Activated CD4-positive, CD25-positive, alpha-beta regulatory T cell treated with anti-CD3 and anti-CD28 coated beads, Interleukin-2, amount 50 U/mL, for 16 hours (primary cell): Measurements from ENCODE around the gene CNOT4.

Experiments
- DNase-seq: peaks from one replicate; pipeline ENCODE4 v3.0.0-alpha.2; 2020; ENCODE audit warnings: low read depth, low spot score

The CNOT4 gene

DNA sequence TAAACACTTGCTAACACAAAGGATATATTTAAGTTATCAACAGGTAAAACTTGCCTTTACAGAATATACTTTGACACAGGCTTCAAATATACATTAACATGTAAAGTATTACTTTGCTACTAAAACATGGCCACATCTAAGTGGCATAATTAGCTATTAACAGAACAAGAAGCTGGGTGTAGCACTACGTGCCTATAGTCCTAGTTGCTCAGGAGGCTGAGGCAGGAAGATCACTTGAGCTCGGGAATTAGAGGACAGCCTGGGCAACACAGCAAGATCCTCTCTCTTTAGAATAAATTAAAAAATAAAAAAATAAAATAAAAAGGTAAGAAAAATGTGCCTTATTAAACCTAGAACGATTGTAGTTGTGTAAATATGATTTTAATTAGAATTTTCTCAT, 106.6 kb downstream of the CNOT4 start:
- DNase-seq: no peak

DNA sequence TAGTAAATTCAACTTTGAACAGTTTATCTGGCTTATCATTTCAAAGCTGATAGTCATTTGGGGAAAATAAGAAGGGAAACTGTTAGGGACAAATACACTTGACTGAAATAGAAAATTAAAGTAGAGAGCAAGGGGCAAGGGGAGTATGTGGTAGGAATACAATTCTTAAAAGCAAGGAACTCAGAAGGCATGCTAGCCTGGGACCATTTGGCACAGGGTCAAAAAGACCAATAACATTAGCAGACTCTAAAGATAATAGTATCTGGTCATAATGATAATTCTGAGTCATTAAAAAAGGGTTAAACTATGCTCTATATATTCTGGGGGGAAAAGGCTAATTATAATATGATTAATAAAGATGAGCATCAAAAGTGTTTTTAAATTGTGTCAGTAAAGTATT, 112.2 kb downstream of the CNOT4 start:
- DNase-seq: no peak

DNA sequence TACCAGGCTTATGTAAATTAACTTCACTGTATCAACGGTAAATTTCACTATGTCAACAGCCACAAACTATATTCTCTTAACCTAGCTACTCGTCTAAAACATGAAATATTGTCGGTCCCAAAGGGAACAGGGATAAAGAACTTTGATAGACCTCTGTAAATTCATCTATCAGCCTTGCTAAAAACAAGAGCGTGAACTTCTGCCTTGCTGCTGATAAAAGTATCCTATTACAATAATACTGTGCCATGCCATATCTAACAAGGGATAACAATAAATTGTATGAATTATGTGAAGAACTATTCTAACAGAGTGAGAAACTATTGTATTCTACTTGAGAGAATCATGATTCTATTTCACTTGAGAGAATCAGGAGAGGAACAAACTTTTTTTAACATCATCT, 117.2 kb downstream of the CNOT4 start:
- DNase-seq: no peak

DNA sequence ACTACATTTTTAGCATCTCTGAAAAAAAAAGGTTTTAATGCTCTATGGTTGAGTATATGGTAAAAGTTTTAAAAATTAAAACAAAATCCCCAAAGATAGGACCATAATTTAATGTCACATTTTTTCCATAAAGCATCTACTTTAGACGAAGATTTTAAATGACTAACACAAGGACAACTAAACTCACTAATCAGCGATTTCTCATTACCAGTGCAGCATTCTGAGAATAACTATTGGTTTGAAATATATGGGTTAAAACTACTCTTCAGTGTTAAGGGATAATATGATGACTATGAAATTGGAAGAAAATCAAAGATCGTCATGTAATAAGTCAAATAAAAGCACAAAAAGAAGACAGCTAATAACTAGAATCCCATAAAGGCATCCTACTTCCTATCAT, 118.4 kb downstream of the CNOT4 start:
- no peak for DNase-seq

DNA sequence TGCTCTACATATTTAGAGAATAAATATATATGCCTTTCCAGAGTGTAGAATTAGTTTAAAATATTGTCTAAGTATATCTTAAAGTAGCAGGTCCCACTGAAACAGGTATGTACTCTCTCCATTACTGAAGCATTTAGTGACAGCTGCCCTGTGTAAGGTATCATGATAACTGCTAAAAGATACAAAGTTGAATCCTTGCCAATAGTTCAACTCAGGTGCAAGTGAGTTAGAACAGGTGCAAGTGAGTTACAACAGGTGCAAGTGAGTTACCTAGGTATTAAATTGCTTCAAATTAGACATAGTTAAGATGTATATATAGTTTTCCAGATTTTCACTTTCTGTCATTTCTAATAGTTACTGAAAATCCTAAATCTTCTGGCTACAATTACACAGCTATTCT, 119.1 kb downstream of the CNOT4 start:
- no peak for DNase-seq

DNA sequence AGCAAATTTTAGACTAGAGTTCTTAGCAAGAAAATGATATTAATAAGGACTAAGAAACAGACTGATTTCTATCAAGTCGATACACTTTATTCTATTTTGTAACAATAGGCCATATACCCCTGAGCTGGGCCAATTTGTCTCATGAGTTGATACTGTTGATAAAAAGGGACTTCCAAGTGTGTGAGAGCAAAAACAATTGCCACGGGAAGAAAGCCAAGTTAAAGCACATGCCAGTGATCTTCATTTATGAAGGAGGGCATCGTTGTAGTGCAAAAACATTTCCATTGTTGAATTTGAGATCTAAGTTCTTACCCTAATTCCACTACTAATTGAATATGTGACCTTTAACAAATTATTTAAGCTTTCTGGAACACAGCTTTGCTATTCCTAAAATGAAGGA, 119.9 kb downstream of the CNOT4 start:
- DNase-seq: no peak

DNA sequence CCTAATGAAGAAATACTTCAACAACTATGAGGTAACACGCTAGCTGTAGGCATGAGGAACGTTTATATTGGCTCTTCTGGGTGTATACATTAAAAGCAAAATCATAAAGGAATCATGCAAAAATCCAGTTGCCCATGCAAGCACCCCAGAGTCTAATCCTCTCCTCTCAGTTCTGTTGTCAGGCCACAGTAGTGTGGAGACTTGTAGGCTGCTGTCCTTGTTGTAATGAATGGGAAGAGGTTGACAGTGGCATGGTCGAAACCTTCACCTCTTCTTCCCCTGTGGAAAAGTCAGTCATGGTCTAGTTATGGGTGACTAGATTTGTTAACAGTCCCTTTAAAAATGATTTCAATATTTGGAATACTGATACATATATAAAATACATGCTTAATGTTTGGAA, 121.3 kb downstream of the CNOT4 start:
- DNase-seq: no peak

DNA sequence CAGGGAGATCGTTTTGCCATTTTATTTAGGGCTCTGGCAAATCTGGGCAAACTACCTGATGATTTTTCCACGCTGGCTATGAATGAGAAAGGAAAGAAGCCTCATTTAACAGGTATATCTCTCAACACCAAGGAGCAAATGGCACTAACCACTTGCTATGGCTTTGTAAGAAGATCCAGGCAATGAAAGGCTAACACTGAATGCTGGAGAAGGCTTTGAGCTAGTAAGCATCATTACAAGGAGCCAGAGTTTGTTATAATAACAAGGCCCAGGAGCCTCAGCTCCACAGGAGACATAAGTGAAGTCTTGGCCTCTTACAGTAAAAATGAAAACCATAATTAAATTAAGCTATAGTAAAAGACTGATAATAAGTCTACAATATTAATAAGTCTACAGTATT, 123.1 kb downstream of the CNOT4 start:
- DNase-seq: no peak

DNA sequence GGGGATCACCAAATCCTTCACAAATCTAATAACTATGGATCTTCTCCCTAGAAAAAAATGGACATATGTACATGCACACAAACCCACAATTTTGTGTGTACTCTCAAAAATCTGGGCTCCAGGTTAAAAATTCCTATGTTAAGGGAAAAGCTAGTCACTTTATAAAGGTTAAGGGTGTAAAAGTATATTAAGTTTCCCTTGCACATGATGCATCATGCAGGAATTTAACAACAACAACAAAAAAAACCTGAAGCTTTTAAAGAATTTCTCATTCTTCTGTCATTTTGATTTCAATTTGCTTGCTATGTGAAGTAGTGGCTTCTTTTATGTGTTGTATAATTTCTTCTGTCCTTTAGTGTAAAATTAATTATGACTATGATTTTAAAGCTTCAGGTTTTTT, 123.7 kb downstream of the CNOT4 start:
- no peak for DNase-seq

DNA sequence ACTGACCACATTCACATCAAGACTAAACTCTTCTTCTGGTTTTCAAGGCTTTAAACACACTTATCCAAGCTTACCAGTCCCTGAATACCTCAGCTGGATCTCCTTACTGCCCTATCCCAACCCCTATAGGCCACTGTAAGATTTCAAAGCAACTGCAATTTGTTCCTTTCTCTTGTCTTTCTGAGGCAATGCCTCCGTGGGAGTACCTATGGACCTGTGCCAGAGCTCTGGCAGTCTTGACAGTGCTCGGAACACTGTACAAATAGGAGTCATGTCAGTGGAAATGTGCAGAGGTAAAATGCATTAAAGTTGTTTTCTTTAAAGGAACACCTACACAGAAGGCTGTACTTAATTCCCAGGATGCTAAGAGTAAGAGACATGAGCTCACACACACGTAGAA, 124.7 kb downstream of the CNOT4 start:
- DNase-seq: no peak

DNA sequence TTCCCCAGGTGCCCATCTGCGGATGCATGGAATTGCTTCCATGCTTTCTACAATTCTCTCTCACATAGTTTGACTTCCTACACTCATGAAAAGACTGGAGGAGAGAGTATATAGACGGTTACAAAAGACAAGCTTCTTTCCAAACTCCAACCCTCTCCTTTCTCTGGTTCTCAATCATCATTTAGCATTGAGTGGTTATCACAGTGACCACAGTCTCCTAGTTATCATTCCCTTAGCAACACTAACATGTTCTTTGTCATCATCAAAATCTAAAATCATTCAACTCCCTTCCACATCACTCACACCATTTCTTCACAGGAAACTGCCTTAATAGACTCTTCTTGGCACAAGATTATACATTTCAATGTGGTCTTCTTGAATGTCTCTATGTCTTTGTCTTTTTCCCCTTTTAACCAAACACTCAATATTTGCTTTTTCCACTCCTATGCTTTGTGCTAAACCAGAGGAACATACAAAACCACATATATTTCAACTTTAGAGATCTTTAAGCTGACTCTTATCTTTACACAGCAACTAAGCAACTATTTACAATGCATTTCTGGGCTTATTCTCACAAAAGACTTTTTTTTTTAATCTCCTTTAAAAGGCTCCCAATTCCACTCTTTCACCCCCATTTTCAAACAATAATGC, 126.3 kb downstream of the CNOT4 start:
- DNase-seq: no peak

DNA sequence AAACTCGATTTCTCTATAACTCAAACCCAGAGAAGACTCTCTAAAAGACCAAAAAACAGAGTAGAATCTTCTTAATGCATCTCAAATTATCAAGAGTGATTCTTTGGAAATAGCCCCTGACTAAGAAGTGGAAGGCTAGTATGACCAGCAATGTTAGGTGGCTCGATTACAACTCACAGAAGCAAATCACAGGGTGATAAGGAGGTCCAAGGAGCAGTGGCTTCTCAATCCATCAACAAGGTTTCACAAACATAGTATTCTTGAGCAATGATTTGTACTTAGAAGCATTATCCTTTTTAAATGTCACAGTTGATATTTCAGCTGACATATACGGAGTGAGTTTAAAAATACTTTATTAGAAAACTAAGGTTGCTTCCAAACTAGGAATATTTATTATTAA, 127.7 kb downstream of the CNOT4 start:
- no peak for DNase-seq

DNA sequence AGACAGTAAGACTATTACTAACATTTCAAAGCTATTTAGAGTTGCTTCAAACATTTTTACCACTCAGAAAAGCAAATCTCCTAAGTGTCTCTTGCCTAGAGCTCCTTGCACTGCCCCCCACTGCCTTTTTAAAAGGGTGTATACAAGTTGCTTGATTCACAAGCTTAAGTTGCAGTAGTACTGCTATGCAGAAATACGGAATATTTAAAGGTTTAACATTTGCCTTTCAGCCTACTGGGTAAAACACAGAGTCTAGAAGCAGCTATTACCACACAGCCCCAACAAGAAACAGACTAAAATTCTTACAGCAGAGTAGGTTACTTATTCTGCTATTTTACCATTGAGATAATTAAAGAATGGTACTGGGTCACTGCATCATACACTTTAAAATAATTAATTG, 128.5 kb downstream of the CNOT4 start:
- DNase-seq: no peak

DNA sequence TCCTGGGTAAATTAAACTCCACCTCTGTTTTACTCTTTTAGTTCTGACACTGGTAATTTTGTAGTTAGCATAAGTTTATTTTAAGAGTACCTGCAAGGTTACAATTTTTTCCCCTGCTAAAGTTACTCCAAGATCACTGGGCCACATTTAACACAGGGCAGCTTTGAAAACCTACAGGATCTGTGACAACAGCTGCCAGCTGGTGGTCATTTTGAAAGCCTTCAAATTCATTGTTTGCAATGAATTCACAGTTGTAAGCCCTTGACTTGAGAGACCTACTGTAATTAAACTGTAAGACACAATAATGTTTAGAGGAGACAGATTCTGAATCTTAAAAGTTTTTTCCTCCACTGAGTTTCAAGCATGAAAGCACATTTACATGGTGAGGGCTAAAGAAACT, 129.6 kb downstream of the CNOT4 start:
- no peak for DNase-seq

DNA sequence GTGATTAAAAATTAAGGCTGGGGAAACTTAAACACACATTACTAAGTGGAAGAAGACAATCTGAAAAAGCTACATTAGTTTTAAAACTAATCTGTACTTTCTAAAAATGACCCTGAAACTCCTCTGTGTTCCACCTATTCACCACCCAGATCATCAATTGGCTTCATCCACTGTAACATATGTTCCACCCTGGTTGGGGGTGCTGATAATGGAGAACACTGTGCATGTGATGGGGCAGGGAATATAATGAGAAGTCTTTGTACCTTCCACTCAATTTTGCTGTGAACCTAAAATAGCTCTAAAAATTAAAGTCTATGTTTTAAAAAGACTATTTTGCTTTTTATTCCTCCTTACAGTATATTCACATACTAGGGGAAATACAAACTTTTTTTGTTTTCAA, 132.7 kb downstream of the CNOT4 start:
- DNase-seq: no peak

DNA sequence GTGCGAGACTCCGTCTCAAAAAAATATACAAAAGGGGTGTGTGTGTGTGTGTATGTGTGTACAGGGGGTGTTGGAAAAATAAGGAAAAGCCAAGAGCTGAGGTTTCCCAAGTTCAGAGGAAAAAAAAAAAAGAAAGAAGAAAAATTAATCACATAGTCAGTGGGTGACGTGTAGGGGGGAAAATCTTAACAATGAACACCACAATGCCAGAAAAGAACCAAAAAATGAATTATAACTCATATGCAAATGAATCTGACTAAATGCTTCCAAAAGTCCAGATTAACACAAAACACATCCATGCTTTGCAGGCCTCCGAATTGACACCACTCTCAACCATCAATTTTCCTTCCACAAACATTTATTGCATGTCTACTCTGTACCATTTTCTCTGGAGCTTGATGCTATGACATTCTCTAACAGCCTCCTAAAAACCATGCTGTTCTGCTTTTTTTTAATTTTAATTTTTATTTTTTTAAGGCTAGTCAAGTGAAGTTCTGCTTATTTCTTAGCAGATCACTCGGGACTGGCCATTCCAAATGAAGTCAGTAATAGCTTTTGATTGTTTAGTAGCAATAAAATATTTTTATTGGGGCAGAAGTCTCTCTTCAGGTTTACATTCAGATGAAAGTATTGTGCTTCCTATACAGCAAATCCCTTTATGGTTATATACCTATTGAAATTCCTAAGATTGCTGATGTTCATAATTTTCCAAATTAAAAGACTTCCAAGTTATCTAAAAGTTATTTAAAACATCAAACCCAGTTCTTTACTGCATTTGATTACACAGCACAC, 133.8 kb downstream of the CNOT4 start:
- no peak for DNase-seq

DNA sequence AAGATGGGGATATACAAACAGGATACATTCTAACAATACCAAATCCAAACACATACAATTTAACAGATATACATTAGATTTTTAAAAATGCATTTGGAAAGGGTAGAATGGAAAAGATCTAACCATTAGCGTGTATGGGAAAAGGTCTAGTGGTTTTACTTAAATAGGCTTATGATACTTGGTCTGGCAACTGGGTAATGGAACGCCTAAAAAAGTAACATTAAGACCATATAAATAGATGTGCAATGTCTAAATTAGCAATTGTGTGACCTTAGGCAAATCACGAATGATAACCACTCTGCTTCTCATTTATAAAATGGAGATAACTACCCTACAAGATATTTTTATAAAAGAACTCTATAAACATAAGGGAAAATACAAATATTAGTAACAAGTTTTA, 135.2 kb downstream of the CNOT4 start:
- DNase-seq: no peak

DNA sequence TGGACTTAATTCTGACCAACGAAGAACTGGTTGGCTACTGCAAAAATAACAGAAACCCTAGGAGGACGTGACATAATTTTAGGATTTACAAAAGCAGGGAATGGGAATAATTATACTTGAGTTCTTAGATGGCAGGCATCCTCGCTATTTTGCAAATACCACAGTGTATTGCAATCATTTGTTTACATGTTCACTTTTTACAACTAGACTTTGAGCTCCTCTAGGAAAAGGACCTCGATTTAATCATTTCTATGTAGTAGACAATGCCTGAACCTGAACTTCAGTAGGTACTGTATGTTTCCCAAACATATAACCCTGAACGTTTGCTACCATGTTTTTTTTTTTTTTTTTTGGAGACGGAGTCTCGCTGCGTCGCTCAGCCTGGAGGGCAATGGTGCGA, 137.7 kb downstream of the CNOT4 start:
- DNase-seq: no peak

DNA sequence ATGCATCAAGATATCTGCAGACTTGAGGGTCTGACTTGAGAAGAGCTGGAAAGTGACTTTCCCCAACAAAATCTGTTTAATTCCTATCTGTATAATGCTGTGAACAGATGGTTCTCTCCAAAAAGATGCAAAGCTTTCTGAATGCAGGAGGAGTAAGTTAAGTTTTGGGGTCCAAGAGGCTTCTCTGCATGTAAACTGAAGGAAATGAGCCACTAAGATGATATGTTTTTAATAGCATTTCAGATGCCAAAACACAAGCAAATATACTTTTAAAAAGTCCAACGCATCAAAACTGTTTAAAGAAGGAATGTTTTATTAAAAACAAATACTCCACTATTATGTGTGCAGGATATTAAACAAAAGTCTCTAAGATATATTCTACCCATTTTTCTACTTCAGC, 139.2 kb downstream of the CNOT4 start:
- DNase-seq: no peak

DNA sequence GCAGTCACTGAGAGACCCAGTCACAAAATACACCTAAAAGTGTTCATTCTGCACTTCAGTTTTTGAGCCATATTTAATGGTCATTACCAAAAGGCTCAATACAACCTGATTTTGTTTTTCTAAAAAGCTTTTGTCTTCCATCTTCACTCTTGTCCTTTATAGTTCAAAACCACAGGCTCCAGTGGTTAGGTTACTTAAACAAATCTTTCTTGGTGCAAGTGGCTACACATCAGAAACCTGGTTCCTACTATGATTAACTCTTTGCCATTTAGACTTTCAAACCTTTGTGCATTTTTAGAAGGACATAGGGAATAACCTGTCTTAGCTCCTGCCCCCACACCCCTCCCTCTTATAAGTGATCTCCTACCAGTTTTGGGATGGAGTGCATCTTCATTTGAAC, 140.5 kb downstream of the CNOT4 start:
- DNase-seq: no peak

DNA sequence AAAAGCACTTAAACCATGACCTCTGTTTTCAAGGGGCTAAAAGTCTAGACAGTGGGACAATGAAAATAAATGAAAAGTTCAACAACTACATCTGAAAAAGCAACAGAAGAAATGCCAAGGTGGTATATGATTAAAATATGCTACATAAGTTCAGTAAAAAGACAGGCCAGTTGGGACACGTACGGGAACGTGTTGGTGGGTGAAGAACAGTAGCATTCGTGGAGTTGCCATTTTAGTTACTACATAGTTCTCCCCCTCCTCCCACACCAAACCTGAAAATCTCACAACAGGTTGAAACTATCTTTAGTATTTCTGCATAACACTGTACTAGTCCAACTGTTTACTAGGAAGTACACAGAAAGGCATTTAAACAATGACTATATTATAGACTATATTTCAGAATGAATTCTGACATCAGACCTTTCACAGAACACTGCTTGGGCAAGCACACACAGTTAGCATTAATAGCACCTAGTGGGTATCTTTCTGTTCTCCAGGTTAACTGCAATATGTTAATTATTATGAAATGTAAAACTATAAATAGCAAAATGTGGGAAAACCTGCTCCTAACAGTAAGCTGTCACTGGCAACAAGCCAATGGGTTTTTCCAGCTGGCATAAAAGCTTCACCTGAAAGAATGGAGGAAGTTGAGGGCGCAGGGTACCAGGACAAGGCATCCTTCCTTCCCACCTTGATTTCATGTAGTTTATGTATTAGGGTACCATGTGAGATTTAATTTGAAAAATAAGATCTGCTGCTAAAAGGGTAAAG, 141.3 kb downstream of the CNOT4 start:
- no peak for DNase-seq

DNA sequence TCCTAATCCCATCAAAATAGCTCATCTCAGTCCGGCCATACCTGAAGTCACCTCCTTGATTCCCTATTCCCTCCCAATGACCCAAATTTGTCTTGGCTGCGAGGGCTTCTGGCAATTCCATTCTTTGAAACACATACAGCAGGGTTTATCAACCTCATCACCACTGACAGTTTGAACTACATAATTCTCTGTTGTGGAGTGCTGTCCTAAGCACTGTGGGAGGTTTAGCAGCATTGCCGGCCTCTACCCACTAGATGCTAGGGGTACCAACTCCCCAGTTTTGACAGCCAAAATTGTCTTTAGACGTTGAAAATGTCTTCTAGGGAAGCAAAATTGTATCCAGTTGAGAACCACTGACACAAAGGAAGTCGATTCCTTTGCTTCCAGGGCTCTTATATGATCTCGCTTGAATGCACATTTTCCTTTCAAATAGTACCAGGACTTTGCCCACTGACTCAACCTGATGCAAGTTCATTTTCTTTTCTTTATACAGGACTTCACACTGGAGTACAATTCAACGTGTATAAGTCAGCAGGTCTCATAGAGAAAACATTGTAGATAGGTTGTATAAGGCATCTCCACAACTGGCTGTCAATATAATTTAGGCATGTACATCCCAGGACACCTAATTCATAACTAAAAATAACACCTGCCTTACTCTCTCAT, 142.9 kb downstream of the CNOT4 start:
- DNase-seq: no peak
